DOHH2 (cell line): ENCODE results near the gene SUPT7L.

Source experiments
- CTCF ChIP-seq: fragments of 200-600 bp; sonication (generic); IDR thresholded peaks from one replicate; pipeline ENCODE4 v1.5.1; 2014; ENCODE audit warnings: antibody characterized with exemption, mild to moderate bottlenecking, low read depth, low read length; ENCODE audit not compliant: poor library complexity, severe bottlenecking
- EZH2phosphoT487 ChIP-seq: fragments of 200-600 bp; sonication (generic); IDR thresholded peaks from 2 replicates; pipeline ENCODE4 v1.6.1; 2017; ENCODE audit warnings: borderline replicate concordance, mild to moderate bottlenecking, antibody characterized with exemption, low read length, moderate library complexity, mixed read lengths

- peak; percentile 2 for TF ChIP-seq CTCF
- TF ChIP-seq EZH2phosphoT487: no peak
These were observed 750 bp upstream of the SUPT7L start for GRCh38 chr2:27664154-27664574.
